HG03066 (cell line): Measurements from ENCODE around the gene ZNF415.
"Not testable (repeated sequence)": the region's sequence is repeated elsewhere in the genome, so short reads cannot be mapped to it uniquely, and the experiment has no call there.

Experiments used
- ATAC-seq: cut with Tn5 transposase; IDR thresholded peaks from one replicate; pipeline ENCODE4 v1.9.1; 2021; ENCODE audit warnings: low read depth; ENCODE audit not compliant: unreplicated experiment

ZNF415 gene

DNA sequence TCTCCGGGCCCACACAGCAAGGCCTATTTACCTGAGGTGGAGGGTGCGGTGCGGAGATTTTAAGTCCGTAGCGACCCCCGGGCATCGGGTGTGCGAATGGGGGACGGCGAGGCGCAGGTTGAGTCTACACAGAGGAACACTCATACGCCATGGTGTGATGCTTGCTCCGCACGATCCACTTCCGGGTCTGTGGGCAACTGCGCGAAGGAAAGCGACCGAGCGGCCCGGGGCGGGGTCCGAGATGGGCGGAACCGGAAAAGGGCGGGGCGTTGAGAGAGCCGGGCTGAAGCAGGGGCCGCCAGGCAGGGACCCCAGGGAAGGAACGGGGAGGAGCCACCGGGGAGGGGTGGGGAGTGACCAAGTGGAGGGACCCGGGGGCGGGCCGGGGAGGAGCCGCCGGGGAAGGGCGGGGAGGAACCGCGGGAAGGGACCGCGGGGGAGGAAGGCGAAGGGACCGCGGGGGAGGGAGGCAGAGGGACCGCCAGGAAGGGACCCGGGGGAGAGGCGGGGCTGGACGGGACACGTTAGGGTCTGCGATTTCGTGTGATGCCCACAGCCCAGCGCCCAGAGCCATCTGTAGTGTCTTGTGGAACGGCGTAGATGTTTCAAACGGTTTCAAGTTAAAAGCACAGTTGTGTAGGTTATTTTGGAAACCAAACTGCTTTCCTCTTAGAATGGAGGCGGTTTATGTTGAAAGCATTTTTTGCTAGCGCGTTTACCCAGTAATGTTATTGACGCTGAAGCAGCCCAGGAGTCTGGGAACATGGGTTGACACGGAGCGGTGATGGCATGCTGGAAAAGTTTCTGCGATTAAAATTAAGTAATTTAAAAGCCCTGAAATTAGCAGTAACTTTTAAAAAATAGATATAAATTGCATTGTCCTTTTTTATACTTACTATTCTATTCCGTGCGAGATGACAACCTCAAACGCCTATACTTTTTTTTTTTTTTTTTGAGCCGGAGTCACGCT, 29.2 kb downstream of the ZNF415 start, which contains the start of gene ZNF160:
TSS of gene ZNF160 (minus strand) at position 189 of the 970 bp plus-strand sequence. CDS start 17,146 bp downstream, outside the sequence.
- ATAC-seq: peak; percentile 84

DNA sequence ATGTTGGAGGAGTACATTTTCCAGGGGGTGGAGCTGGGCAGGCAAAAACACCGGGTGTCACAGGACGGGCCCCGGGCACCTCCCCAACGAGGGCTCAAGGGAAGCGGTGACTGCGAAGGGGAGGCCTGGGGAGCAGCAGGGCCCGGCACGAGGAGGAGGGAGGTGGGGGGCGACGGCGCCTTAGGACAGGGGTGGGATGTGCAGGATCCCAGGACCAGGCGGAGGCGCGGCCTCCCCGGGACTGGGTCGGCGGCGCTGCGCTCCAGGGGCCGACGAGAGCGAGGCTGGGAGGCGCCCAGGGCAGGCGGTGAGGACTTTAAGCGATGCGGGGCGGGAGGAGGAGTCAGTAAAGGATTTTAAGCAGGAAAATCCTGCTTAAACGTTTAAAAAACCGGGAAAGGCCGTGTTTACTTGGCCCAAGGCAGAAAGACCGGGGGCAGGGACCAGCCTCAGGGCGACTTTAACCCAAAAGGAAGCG, 29.9 kb downstream of the ZNF415 start:
- ATAC-seq: no peak

DNA sequence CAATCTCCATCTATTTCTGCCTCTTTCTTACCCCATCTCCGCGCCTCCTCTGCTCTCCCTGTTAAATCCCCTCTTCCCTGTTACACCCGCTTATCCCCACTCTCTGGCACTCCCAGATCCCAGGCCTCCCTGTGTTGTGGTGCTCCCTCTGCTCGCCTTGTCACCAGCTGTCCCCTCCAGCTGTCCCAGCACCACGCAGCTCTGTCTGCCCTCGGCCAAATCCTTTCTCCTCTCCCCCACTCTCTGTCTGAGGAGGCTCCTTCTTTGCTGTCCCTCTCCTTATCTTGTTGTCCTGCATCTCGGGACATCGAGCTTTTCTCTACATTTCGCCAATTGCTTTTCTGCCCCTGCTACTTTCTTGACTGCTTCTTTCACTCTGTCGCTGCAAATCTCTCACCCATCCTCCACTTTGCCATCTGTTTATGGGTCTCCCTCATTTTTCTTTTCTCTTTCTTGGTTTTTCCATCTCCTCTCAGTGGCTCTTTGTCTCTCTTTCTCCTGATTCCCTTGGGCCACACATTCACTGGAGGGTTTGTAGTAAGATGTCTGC, 30.4 kb downstream of the ZNF415 start:
- ATAC-seq: no peak

DNA sequence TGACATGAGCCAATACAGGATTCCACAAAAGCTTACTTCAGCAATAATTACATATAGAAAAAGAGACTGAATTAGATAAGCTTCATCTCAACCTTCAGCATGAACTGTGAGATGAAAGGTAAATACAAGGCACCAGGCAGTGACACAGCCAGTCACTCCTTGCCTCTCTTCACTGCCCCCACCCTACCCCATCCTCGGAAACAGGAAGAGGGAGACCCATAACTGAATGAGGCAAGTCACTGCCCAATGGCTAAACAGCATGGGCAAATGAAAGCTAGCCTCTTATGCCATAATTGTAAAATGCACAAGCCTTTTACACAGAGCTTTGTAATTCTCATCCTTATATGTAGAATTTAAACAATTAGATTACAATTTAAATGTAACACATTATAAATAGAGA, 31.2 kb downstream of the ZNF415 start:
- ATAC-seq: no peak

DNA sequence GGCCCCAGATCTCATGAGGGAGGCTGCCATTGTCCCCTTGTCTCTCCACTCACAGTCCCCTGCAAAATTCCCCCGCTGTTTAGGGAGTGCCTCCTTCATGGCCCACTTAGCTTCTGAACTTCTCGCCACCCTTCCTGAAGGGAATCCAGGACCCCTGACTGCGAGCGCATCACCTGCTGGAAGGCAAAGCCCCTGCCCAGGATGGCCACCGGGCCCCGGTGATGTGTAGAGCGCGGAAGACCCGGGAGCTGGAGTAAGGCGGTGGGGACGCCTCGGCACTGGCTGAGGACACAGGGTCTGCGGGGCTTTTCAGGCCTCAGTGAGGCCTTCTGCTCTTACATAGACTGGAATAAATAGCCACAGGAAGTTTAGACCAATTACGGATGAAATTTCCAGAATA, 34.1 kb downstream of the ZNF415 start:
- ATAC-seq: not testable (repeated sequence)

DNA sequence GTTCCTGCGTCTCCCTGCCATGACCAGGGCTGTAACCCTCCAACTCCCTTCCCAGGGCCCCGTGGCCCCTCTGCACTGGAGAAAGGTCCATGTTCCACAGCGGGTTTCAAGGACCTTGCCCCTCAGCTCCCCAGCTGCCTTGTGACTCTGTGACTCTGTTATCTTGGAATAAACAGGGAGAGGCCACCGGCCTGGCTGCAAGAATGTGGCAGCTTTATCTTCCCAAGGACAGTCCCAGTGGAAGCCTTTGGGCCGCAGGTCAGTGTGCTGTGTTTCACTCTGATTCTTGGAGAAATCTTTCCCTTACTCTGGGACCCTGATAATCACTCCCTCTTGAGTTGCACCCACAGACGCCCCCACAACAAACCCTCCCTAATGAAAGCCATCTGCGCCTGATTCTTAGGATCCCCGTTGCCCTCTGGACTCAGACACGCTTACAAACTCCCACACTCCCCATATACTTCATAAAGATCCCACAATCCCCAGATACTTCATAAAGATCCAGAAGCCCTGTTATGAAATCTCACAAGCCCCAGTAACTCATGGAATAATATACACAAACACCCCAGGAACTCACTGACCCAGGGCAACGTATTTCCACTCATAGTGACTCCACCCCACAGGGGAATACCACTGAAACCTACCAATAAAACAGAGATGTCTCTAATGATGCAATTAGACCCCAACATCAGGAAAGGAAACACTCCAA, 35.6 kb downstream of the ZNF415 start:
- ATAC-seq: not testable (repeated sequence)

DNA sequence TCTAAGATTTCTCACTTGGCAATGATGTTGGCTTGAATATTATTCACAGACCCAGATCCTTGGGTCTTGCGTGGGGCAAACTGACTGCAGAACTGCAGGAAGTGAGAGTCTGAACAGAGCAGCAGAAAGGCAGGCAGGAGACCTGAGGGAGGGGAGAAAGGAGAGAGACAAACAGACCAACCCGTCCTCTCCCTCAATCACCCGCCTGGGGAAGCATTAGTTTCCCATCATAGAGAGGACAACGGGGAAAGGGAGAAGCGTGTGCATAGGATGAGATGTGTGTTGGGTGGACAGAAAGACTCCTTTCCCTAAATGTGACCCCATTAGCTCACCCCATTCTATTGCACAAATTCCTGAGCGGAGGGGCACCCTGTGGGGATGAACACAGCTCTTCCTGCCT, 36.1 kb downstream of the ZNF415 start:
- not testable (repeated sequence) for ATAC-seq

DNA sequence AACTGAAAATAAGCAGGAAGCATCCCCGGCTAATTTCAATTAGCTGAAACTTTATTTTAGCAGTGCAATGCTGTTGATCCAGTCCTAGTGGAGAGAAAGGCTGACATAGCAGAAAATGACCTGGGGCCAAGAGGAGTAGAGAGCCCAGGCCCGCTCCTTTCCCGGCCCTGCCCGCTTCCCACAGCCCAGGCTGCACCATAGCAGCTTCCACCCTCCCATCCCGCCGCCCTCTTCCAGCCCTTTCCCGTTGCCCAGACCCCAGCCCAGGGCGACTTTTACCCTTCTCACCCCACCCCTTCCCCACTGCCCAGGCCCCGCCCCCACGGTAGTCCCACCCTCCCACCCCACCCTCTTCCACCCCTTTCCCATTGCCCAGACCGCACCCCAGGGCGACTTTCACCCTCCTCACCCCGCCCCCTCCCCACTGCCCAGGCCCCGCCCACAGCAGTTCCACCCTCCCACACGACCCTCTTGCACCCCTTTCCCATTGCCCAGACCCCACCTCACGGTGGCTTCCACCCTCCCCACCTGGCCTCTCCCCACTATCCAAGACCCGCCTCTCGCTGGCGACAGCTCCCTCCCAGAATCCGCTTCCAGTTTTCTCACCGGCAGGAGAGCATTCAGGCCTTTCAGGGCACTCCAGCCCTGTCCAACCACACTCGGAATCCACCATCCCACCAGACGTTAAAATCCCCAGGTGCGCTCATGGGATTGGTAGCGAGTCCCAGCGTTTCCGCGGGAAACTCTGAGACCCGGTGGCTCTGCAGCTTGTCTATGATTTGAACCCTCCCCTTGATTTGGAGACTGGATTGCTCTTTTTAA, 37.7 kb downstream of the ZNF415 start:
- no peak for ATAC-seq

DNA sequence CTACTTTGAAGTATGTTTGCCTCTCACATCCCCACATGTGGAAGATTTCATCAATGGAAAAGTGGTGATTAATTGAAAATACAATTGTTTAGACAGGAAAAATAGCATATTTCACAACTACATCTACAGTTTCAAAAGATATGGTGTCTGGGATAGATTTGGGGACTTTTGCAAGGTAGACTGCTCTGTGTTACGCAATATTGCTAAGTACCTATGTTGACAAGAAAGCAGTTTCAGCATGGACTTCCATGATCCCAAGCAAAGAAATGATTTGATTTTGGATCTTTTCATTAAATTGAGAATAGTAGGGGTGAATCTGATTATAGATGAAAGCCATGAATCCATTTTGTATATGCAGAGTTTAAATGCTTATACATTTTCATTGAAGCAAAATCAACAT, 40.0 kb downstream of the ZNF415 start:
- no peak for ATAC-seq

DNA sequence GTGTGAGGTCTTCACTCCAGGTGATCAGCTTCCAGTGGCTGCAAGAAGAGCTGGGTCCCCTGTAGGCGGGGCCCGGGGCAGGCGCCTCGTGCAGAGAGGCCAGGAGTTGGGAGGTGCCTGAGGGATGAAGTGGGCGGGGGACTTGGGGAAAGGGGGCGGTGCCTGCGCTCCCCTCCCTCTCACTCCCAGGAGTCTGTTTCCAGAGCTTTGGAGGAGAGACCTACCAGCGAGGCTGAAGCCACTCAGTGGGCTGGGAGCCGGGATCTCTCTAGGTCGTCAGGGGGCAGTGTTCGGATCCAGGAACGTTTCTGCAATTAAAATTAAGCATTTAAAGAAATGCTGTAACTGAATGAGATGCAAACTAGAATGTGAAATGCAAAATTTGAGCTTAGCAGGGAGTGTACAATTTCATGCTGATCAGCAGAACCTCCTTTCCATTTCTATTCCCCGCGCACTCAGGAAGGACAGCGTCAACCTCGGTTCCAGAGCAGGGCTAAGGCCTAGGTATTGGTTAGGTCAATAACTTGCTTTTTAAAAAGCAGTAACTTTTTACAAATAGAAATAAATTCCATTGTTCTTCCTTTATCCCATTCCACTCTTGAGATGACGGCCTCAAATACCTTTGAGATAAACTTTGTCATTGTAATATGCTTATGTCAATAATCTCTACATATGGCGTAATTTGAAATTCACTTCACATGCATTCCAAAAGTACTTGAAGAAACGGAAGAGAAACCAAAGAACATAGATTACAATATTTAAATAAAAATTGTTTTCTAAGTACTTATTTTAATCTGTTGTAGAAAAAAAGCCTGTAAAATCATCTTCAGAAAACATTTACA, 41.1 kb downstream of the ZNF415 start:
- no peak for ATAC-seq

DNA sequence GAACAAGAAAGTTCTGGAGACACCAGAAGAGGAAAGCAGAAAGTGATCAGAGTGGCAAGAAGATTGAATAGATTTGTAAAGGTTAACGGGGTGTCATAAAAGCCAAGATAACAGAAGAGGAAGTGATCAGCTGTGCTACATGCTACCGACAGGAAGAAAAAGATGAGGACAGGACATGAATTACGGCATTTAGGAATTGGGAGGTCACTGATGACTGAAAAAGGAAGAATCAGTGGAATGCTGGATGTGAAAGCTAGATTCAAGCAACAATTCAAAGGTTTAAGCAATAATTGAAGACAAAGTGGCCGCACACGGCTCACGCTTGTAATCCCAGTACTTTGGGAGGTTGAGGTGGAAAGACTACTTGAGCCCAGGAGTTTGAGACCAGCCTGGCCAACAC, 44.6 kb downstream of the ZNF415 start:
- ATAC-seq: no peak

DNA sequence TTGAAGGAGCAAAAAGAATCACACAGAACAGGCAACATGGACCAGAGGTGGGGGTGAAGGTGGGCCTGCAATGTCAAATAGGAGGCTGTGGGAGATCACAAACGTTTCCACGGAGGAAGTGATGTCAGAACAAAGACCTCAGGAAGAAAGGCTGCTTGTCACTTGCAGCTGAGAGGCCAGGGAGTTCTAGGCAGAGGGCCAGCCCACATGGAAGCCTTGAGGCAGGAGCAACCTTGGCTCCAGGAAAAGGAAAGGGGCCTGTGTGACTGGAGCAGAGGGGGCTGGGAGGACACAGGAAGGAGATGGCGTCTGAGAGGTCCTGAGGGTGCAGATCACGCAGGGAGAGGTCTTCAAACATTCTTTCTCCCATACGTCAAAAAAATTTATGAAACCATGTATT, 45.8 kb downstream of the ZNF415 start:
- ATAC-seq: no peak

DNA sequence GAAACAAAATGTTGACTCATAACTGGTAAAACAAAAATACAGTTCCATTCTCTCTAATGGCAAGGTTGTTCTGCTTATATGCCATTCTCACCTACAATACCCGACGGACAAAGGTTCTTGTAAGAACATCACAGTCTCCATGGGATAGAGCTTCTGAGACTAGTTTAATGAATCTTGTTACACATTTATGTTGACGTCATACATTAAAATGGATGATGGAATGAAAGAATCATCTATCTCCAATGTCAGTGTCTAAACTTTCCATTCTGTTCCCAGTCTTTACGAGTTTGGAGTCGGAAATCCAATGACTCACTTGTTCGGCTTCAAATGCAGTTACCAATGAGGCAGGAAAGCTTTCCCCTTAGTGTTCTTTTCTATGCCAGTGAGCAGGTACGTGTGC, 47.2 kb downstream of the ZNF415 start:
- ATAC-seq: no peak

DNA sequence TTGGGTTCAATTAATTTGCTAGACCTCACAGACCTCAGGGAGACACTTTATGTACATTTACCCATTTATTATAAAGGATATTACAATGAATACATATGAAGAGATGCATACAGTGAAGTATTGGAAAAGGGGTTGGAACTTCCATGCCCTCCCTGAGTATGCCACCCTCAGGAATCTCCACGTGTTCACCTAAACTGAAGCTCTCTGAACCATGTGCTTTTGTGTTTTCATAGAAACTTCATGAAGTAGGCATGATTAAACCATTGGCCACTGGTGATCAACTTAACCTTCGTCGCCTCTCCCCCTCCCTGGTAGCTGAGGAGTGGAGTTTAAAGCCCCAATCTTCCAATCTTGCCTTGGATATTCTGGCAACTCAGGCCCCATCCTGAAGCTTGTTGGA, 49.8 kb downstream of the ZNF415 start:
- no peak for ATAC-seq

DNA sequence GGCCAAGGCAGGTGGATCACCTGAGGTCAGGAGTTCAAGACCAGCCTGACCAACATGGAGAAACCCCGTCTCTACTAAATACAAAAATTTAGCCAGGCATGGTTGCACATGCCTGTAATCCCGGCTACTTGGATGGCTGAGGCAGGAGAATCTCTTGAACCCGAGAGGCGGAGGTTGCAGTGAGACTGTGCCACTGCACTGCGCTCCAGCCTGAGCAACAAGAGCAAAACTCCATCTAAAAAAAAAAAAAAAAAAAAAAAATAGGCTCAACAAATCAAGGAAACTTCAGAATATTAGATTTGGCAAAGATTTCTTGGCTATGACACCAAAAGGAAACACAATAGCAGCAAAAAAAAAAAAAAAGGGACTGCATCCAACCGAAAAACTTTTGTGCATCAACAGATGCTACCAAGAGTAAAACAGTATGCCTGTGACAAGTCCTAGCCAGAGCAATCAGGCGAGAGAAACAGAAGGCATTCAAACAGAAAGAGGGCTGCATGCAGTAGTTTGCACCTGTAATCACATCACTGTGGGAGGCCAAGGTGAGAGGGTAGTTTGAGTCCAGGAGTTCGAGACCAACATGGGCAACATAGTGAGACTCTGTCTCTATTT, 53.3 kb downstream of the ZNF415 start:
- ATAC-seq: no peak

DNA sequence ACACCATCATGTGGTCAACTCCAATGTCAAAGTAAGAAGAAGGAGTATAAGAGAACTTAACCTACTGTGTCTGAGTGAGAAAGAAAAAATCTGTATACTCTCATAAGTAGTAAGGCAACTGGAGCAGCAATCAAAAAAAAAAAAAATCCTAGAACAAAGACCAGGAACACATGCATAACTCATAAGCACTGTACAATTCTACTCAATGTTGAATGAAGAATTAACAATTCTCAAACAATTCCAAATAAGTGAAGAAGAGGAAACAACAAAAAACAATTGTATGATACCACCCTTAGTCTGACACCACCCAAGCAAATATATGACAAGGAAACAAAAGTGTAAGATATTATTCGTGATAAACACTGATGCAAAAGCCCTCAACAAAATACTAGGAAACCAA, 54.0 kb downstream of the ZNF415 start:
- no peak for ATAC-seq

DNA sequence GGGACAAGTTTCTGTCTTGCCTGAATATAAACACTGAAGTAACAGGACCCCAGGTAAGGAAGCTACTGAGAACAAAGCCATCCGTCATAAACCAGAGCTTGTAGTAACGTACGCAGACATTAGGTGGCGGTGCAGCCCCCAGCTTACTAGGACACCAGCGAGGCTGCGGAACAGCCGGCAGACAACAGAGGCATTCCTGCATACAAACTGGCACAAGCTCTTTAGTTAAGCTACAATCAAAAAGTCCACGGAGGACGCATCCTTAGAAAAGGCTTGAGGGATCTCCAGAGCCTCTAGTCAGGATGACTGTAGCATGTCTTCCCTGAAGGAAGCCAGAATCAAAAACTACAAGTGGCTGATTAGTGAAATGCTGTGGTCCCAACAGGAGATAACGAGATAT, 55.7 kb downstream of the ZNF415 start:
- ATAC-seq: no peak

DNA sequence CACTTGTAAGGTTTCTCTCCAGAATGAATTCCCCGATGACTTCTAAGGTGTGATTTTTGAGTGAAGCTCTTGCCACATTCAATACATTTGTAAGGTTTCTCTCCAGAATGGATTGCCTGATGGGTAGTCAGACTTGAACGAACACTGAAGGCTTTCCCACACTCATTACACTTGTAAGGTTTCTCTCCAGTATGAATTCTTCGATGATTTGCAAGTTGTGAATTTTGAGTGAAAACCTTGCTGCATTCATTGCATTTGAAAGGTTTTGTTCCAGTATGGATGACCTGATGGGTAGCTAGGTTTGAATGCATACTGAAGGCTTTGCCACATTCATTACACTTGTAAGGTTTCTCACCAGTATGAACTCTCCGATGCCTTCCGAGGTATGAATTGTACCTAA, 63.9 kb downstream of the ZNF415 start:
- no peak for ATAC-seq

DNA sequence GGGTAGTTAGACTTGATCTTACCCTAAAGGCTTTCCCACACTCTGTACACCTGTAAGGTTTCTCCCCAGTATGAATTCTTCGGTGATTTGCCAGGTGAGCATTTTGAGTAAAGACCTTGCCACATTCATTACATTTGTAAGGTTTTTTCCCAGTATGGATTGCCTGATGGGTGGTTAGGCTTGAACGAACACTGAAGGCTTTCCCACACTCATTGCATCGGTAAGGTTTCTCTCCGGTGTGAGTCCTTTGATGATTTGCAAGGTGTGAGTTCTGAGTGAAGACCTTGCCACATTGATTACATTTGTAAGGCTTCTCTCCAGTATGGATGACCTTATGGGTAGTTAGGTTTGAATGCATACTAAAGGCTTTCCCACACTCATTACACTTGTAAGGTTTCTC, 64.5 kb downstream of the ZNF415 start:
- ATAC-seq: no peak
